Endothelial cell (in vitro differentiated cells): ENCODE data around the gene REST. TPM values are rescaled to one million over a fixed set of nuclear protein-coding genes. Genes with fewer than 3 reads are reported as not detected.
"Not testable (repeated sequence)": the region's sequence is repeated elsewhere in the genome, so short reads cannot be mapped to it uniquely, and the experiment has no call there.

ENCODE experiments used
- DNase-seq: peaks from one replicate; pipeline ENCODE4 v3.0.0; 2021; ENCODE audit warnings: low spot score
- H3K27ac Mint-ChIP-seq: one replicate; pipeline ENCODE4 v1.8.0; 2021; ENCODE audit warnings: mixed read lengths, inconsistent platforms; ENCODE audit not compliant: unreplicated experiment
- H3K27me3 Mint-ChIP-seq: one replicate; pipeline ENCODE4 v1.8.0; 2021; ENCODE audit warnings: mild to moderate bottlenecking, moderate library complexity, mixed read lengths, inconsistent platforms; ENCODE audit not compliant: unreplicated experiment
- H3K36me3 Mint-ChIP-seq: one replicate; pipeline ENCODE4 v1.8.0; 2021; ENCODE audit warnings: mild to moderate bottlenecking, low read depth, mixed read lengths, inconsistent platforms; ENCODE audit not compliant: unreplicated experiment
- H3K4me1 Mint-ChIP-seq: one replicate; pipeline ENCODE4 v1.8.0; 2021; ENCODE audit warnings: mild to moderate bottlenecking, mixed read lengths, inconsistent platforms; ENCODE audit not compliant: unreplicated experiment
- H3K4me3 Mint-ChIP-seq: one replicate; pipeline ENCODE4 v1.8.0; 2021; ENCODE audit warnings: mild to moderate bottlenecking, mixed read lengths, inconsistent platforms; ENCODE audit not compliant: unreplicated experiment
- H3K9me3 Mint-ChIP-seq: one replicate; pipeline ENCODE4 v1.8.0; 2021; ENCODE audit warnings: mixed read lengths, inconsistent platforms; ENCODE audit not compliant: unreplicated experiment
- total RNA-seq: library from RNA; stranded (reverse); fragmentation: NEBNext Ultra II Directional; extraction: Animal tissue kit (Norgen Biotek cat#: 25700); gene quantifications from one replicate; pipeline ENCODE4 v1.2.1, GENCODE V29; 2021; ENCODE audit not compliant: unreplicated experiment
- TF ChIP-seq, protein P1 (sequence below): fragments of 200-600 bp; sonication (generic); IDR thresholded peaks from one replicate; pipeline ENCODE4 v1.5.0; 2021; ENCODE audit warnings: antibody characterized with exemption; ENCODE audit not compliant: unreplicated experiment

REST gene
- total RNA-seq, 1 donor from 2014 or later: 70.4 TPM

DNA sequence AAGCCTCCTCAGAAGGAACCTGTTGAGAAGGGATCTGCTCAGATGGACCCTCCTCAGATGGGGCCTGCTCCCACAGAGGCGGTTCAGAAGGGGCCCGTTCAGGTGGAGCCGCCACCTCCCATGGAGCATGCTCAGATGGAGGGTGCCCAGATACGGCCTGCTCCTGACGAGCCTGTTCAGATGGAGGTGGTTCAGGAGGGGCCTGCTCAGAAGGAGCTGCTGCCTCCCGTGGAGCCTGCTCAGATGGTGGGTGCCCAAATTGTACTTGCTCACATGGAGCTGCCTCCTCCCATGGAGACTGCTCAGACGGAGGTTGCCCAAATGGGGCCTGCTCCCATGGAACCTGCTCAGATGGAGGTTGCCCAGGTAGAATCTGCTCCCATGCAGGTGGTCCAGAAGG lies 22.9 kb downstream of the REST start:
- no peaks in the 10 kb centered on the region for H3K4me1 Mint-ChIP-seq
- no peak overlapping the region for H3K27ac Mint-ChIP-seq
- H3K9me3 Mint-ChIP-seq: no peaks in the 10 kb centered on the region
- no peak for DNase-seq
- no peak overlapping the region for H3K4me3 Mint-ChIP-seq
- peaks cover 6% of the 10 kb centered on the region for H3K27me3 Mint-ChIP-seq
- H3K36me3 Mint-ChIP-seq: peaks cover 30% of the 10 kb centered on the region
- TF ChIP-seq, protein P1, sequence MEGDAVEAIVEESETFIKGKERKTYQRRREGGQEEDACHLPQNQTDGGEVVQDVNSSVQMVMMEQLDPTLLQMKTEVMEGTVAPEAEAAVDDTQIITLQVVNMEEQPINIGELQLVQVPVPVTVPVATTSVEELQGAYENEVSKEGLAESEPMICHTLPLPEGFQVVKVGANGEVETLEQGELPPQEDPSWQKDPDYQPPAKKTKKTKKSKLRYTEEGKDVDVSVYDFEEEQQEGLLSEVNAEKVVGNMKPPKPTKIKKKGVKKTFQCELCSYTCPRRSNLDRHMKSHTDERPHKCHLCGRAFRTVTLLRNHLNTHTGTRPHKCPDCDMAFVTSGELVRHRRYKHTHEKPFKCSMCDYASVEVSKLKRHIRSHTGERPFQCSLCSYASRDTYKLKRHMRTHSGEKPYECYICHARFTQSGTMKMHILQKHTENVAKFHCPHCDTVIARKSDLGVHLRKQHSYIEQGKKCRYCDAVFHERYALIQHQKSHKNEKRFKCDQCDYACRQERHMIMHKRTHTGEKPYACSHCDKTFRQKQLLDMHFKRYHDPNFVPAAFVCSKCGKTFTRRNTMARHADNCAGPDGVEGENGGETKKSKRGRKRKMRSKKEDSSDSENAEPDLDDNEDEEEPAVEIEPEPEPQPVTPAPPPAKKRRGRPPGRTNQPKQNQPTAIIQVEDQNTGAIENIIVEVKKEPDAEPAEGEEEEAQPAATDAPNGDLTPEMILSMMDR: no peak

DNA sequence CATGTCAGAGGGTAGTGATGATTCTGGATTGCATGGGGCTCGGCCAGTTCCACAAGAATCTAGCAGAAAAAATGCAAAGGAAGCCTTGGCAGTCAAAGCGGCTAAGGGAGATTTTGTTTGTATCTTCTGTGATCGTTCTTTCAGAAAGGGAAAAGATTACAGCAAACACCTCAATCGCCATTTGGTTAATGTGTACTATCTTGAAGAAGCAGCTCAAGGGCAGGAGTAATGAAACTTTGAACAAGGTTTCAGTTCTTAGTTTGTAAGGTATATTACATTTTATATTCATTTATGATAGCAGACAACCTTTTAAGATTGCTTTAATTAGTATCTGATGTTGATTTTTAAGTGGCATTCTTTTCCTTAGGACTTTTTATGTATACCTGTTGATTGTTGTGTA lies 24.2 kb downstream of the REST start:
- H3K4me3 Mint-ChIP-seq: no peak overlapping the region
- peaks cover 30% of the 10 kb centered on the region for H3K36me3 Mint-ChIP-seq
- TF ChIP-seq, protein P1: no peak
- no peaks in the 10 kb centered on the region for H3K9me3 Mint-ChIP-seq
- no peaks in the 10 kb centered on the region for H3K4me1 Mint-ChIP-seq
- peaks cover 6% of the 10 kb centered on the region for H3K27me3 Mint-ChIP-seq
- DNase-seq: no peak
- H3K27ac Mint-ChIP-seq: no peak overlapping the region

DNA sequence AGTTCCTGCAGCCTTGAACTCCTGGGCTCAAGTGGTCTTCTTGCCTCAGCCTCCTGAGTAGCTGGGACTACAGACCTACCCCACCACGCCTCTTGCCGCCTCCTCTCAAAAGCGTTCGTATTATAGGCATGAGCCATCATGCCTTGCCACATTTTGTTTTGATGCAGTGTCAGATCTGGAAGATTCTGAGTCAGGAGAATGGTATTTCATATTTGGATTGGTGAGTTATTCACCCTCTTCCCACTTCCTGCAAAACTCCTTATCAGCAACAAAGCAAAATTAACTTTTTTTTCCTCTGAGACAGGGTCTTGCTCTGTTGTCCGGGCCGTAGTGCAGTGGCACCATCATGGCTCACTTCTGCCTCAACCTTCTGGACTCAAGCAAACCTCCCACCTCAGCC lies 29.6 kb downstream of the REST start:
- Mint-ChIP-seq H3K4me3 (peak overlapping the region; percentile 61), H3K4me1 (no peaks in the 10 kb centered on the region), H3K9me3 (no peaks in the 10 kb centered on the region), H3K36me3 (peaks cover 12% of the 10 kb centered on the region), H3K27me3 (peaks cover 2% of the 10 kb centered on the region), H3K27ac (peak overlapping the region; percentile 25)
- TF ChIP-seq, protein P1: no peak
- DNase-seq: no peak

DNA sequence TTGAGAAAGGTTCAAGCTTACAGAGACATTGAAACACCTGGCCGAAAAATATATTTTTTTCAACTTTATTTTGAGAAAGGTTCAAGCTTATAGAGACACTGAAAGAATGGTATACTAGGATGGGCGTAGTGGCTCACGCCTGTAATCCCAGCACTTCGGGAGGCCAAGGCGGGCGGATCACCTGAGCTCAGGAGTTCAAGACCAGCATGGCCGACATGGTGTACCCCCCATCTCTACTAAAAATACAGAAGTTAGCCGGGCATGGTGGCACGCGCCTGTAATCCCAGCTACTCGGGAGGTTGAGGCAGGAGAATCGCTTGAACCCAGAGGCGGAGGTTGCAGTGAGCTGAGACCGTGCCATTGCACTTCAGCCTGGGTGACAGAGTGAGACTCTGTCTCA lies 32.1 kb downstream of the REST start:
- not testable (repeated sequence) for H3K4me3 Mint-ChIP-seq, H3K4me1 Mint-ChIP-seq, H3K9me3 Mint-ChIP-seq, H3K27ac Mint-ChIP-seq, DNase-seq, H3K27me3 Mint-ChIP-seq
- peaks cover 12% of the 10 kb centered on the region for H3K36me3 Mint-ChIP-seq

DNA sequence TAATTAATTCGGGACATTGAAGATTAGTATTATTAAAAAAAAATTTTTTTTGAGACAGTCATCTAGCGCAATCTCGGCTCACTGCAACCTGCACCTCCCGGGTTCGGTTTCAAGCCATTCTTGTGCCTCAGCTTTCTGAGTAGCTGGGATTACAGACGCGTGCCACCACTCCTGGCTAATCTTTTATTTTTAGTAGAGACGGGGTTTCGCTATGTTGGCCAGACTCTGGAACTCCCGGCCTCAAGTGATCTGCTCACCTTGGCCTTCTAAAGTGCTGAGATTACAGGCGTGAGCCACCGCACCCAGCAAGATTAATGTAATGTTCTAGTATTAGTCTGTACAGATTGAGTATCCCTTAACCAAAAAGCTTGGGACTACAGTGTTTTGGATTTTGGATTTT lies 32.7 kb downstream of the REST start:
- no peak for DNase-seq
- peaks cover 2% of the 10 kb centered on the region for H3K27me3 Mint-ChIP-seq
- H3K9me3 Mint-ChIP-seq: no peaks in the 10 kb centered on the region
- no peaks in the 10 kb centered on the region for H3K4me1 Mint-ChIP-seq
- peaks cover 12% of the 10 kb centered on the region for H3K36me3 Mint-ChIP-seq
- H3K27ac Mint-ChIP-seq: no peak overlapping the region
- TF ChIP-seq, protein P1: no peak
- no peak overlapping the region for H3K4me3 Mint-ChIP-seq

DNA sequence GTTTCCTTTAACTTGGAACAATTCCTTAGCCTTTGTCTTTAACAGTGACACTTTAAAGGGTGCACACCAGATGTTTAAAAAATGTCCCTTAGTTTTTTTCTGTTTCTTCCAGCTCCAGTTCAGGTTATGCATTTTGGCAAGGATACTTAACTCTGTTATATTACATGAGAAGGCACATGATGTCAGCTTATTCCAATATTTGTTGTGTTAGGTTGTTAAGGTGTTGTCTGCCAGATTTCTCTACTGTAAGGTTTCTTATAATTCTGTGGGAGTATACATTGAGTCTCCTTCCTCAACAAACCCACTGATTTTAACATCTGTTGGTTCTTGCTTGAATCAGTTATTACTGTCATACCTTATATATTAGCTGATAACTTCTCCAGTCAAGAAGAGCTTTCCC lies 33.3 kb downstream of the REST start:
- Mint-ChIP-seq H3K9me3 (no peaks in the 10 kb centered on the region), H3K4me3 (no peak overlapping the region), H3K27ac (no peak overlapping the region), H3K4me1 (no peaks in the 10 kb centered on the region), H3K27me3 (peaks cover 2% of the 10 kb centered on the region), H3K36me3 (peaks cover 12% of the 10 kb centered on the region)
- no peak for DNase-seq
- TF ChIP-seq, protein P1: no peak
